GM18858 (cell line): ENCODE measurements around the gene RMND5B.

Source experiments
- ATAC-seq: cut with Tn5 transposase; IDR thresholded peaks from one replicate; pipeline ENCODE4 v1.9.1; 2021; ENCODE audit not compliant: unreplicated experiment

The RMND5B gene

DNA sequence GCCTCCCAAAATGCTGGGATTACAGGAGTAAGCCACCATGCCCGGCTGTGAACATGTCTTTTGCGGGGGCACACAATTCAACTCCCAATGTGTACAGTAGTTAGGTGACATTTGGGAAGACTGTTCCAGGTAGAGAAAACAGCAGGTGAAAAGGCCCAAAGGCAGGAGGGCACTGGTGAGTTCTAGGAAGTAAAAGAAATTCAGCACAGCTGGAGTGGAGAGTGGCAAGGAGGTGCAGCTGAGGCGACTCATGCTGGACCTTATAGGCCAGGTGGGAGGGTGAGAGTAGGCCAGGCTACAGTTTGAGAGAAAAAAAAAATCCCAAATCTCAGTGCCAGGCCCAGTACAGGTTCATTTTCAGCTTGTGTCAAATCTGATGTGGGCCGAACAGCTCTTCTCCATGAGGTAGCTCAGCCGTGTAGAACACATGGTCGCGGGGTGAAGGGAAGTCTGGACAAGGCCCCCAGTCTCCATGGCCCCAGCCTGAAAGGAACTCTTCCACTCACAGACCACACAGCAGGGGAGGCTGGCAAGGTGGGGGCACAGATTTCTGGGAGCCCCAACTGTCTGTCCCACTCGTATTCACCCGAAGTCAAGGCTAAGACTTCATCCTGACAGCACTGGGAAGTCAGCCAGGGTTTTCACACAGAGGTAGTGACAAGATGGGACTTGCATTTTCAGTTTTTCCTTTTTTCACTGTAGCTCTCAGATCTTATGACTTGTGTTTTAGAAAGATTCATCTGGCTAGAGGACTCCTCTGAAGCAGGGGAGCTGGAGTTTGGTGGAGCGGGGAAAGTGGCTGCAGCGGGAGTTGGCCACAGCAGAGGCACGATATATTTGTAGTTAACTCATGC lies 69.0 kb downstream of the RMND5B start:
- no peak for ATAC-seq
